Lower leg skin (tissue), 4 donors: ENCODE results near the gene DMRT1. TPM values are rescaled to one million over a fixed set of nuclear protein-coding genes. Genes with fewer than 3 reads are reported as not detected.

Experiments
- DNase-seq, 2 donors: peaks; one replicate each; pipeline ENCODE4 v3.0.0-alpha.2; 2019; ENCODE audit warnings: low spot score in 2 of 2
- H3K4me3 ChIP-seq: fragments of 200-600 bp; sonication (generic); 2 replicates; pipeline ENCODE4 v1.5.1; 2017; ENCODE audit warnings: mild to moderate bottlenecking, low read depth; ENCODE audit not compliant: poor library complexity, severe bottlenecking
- CTCF ChIP-seq, 3 donors: fragments of 450-650 bp; IDR thresholded peaks; one replicate each; pipeline ENCODE4 v1.5.1; 2016; ENCODE audit warnings: antibody characterized with exemption in 3 of 3, mild to moderate bottlenecking in 3 of 3, moderate library complexity in 2 of 3
- POLR2A ChIP-seq, 2 donors: fragments of 450-650 bp; IDR thresholded peaks; one replicate each; pipeline ENCODE4 v1.6.1; 2016 to 2017; ENCODE audit warnings: antibody characterized with exemption in 2 of 2, mild to moderate bottlenecking in 1 of 2, moderate library complexity in 1 of 2
- WGBS, 2 donors: methylation state at CpG; one replicate each; pipeline ENCODE4 v1.1.5; 2018; 5-methylcytosine and 5-hydroxymethylcytosine counted together
- intact Hi-C: fragments of 100-400 bp; cut with DNase I; formaldehyde crosslinking; loops from one replicate; pipeline ENCODE4 v1.15.0; 2023; ENCODE audit warnings: low total_unique reads
- total RNA-seq, 4 donors: library from RNA; depleted of rRNA; stranded (reverse); fragments of >200 nt; gene quantifications; one replicate each; pipeline ENCODE4 v1.1.0, GENCODE V29; 2016

DMRT1 gene
- total RNA-seq, 4 donors from 2014 or later, result not detected

- 73 to 74% methylated on average over 10 of the region's 10 CpGs for WGBS, 2 donors
Observed at GRCh38 chr9:875119-875962, 33.8 kb downstream of the DMRT1 start.

GRCh38 chr9:876425-876824 lies 34.9 kb downstream of the DMRT1 start:
- no peak overlapping the region for H3K4me3 ChIP-seq
- no peak for TF ChIP-seq CTCF (IDR thresholded peaks at IDR 0.05)
- 79 to 80% methylated on average over 3 to 4 of the region's 4 CpGs for WGBS, 2 donors
- DNase-seq, result no peak
- intact Hi-C loops, result no loop called here

More at GRCh38 chr9:875119-875962, 33.8 kb downstream of the DMRT1 start:
- intact Hi-C loops, result no loop called here
- DNase-seq, result no peak
- TF ChIP-seq POLR2A (IDR thresholded peaks at IDR 0.05) (no peak), CTCF (IDR thresholded peaks at IDR 0.05) (no peak)
- H3K4me3 ChIP-seq, result no peak overlapping the region

- WGBS, 2 donors, result 32 to 37% methylated on average over 5 of the region's 5 CpGs
- H3K4me3 ChIP-seq, result no peak overlapping the region
- intact Hi-C loops, result no loop called here
- no peak for TF ChIP-seq POLR2A (IDR thresholded peaks at IDR 0.05)
- TF ChIP-seq CTCF (IDR thresholded peaks at IDR 0.05), result no peak
- DNase-seq, result no peak
Observed at GRCh38 chr9:878239-878638, 36.7 kb downstream of the DMRT1 start.

GRCh38 chr9:880725-881124 lies 39.2 kb downstream of the DMRT1 start:
- no peak for TF ChIP-seq CTCF (IDR thresholded peaks at IDR 0.05)
- TF ChIP-seq POLR2A (IDR thresholded peaks at IDR 0.05), result no peak
- WGBS, 2 donors, result 64 to 77% methylated on average over 7 of the region's 7 CpGs
- H3K4me3 ChIP-seq, result no peak overlapping the region
- DNase-seq, result no peak
- intact Hi-C loops, result no loop called here

- TF ChIP-seq CTCF (IDR thresholded peaks at IDR 0.05) (no peak), POLR2A (IDR thresholded peaks at IDR 0.05) (no peak)
- 47 to 56% methylated on average over 4 of the region's 4 CpGs for WGBS, 2 donors
Observed at GRCh38 chr9:882416-882924, 41.0 kb downstream of the DMRT1 start.

More at GRCh38 chr9:882416-882924, 41.0 kb downstream of the DMRT1 start:
- no peak for DNase-seq
- intact Hi-C loops, result no loop called here
- no peak overlapping the region for H3K4me3 ChIP-seq
